Small intestine (tissue), 7 donors: ENCODE data around the gene KAT8. TPM values are rescaled to one million over a fixed set of nuclear protein-coding genes. Genes with fewer than 3 reads are reported as not detected.
"Not testable (repeated sequence)": the region's sequence is repeated elsewhere in the genome, so short reads cannot be mapped to it uniquely, and the experiment has no call there.

Experiments
- DNase-seq, 2 donors: peaks; one replicate each; pipeline versions ENCODE4 v3.0.0 to v3.0.0-alpha.2; 2013
- FAIRE-seq: peaks from 2 replicates; lab custom pipeline; 2012; peaks lifted over from hg19 to GRCh38; lab: Jason Lieb, UNC
- H3K27ac ChIP-seq, 3 donors: one replicate each; pipeline ENCODE4 v1.5.1; 2013; ENCODE audit warnings: low read length in 2 of 3, mild to moderate bottlenecking in 2 of 3, control low read depth in 1 of 3, inconsistent platforms in 1 of 3, low read depth in 1 of 3, moderate library complexity in 1 of 3
- H3K27me3 ChIP-seq, 3 donors: one replicate each; pipeline ENCODE4 v1.6.1; 2013; ENCODE audit warnings: low read length in 3 of 3, inconsistent platforms in 1 of 3; ENCODE audit not compliant: control insufficient read depth in 3 of 3, insufficient read depth in 3 of 3
- H3K36me3 ChIP-seq, 3 donors: one replicate each; pipeline ENCODE4 v1.6.1; 2013; ENCODE audit warnings: low read length in 3 of 3, inconsistent platforms in 1 of 3, low read depth in 1 of 3, mild to moderate bottlenecking in 1 of 3, moderate library complexity in 1 of 3; ENCODE audit not compliant: control insufficient read depth in 3 of 3, insufficient read depth in 2 of 3
- H3K4me1 ChIP-seq, 3 donors: one replicate each; pipeline ENCODE4 v1.6.1; 2013; ENCODE audit warnings: low read length in 2 of 3, inconsistent platforms in 1 of 3, low read depth in 1 of 3, mild to moderate bottlenecking in 1 of 3, moderate library complexity in 1 of 3; ENCODE audit not compliant: control insufficient read depth in 3 of 3, insufficient read depth in 2 of 3
- H3K4me3 ChIP-seq, 3 donors: one replicate each; pipeline ENCODE4 v1.5.1; 2013; ENCODE audit warnings: low read length in 3 of 3, control low read depth in 1 of 3, inconsistent platforms in 1 of 3, low read depth in 1 of 3, mild to moderate bottlenecking in 1 of 3, moderate library complexity in 1 of 3
- H3K9me3 ChIP-seq, 2 donors: one replicate each; pipeline ENCODE4 v1.6.1; 2013; ENCODE audit warnings: low read depth in 1 of 2, low read length in 1 of 2; ENCODE audit not compliant: control insufficient read depth in 2 of 2, insufficient read depth in 1 of 2
- whole genome bisulfite sequencing, 3 donors: extraction: QIAGEN DNeasy Blood & Tissue Kit; methylation state at CpG; one replicate each; pipeline ENCODE4 v1.1.7; 2013; 5-methylcytosine and 5-hydroxymethylcytosine counted together
- polyA plus RNA-seq, 4 donors: library from polyadenylated mRNA; stranded (reverse) in 3 of 4; unstranded in 1 of 4; fragments of 200-250 nt in 3 of 4; fragments of 120-200 nt in 1 of 4; gene quantifications; one replicate each; pipeline versions ENCODE4 v1.2.1 to v1.2.3, GENCODE V29; 2013
- donor health status: healthy with polysubstance abuse.
- donor health status: control.
- donor health status: control.
- donor health status: Bipolar disorder and iron deficiency.
- donor health status: healthy.

KAT8 gene
- polyA plus RNA-seq, 4 donors, result 43.7 to 57.1 (median 44.0) TPM

- H3K36me3 ChIP-seq, result no peaks in the 10 kb centered on the region
- no peak for FAIRE-seq
- H3K4me1 ChIP-seq, result peaks cover 0 to 8% (median 0%) of the 10 kb centered on the region in 3 donors
- no peak overlapping the region for H3K27ac ChIP-seq
- H3K9me3 ChIP-seq, result no peaks in the 10 kb centered on the region
- 8 to 33% (median 32%) methylated on average over 27 to 40 of the region's 40 CpGs for WGBS, 3 donors
- peak; percentile 87 to 88 for DNase-seq
- H3K4me3 ChIP-seq, result peak overlapping the region in 2 of 3 donors; percentile 16 to 21
- peaks cover 0 to 8% (median 0%) of the 10 kb centered on the region in 3 donors for H3K27me3 ChIP-seq
Measured at GRCh38 chr16:31148281-31148728, 30.8 kb downstream of the KAT8 start.

- Histone ChIP-seq H3K27ac (no peak overlapping the region), H3K9me3 (no peaks in the 10 kb centered on the region), H3K4me1 (peaks cover 0 to 8% (median 0%) of the 10 kb centered on the region in 3 donors), H3K36me3 (no peaks in the 10 kb centered on the region), H3K27me3 (peaks cover 0 to 8% (median 0%) of the 10 kb centered on the region in 3 donors), H3K4me3 (no peak overlapping the region)
- FAIRE-seq (no peak), DNase-seq (no peak)
- 84 to 86% (median 85%) methylated on average over 22 to 25 of the region's 25 CpGs for WGBS, 3 donors
Measured at GRCh38 chr16:31148896-31149295, 31.4 kb downstream of the KAT8 start.

GRCh38 chr16:31149332-31149731, 31.9 kb downstream of the KAT8 start:
- no peaks in the 10 kb centered on the region for H3K36me3 ChIP-seq
- no peaks in the 10 kb centered on the region for H3K9me3 ChIP-seq
- FAIRE-seq (no peak), DNase-seq (no peak)
- no peak overlapping the region for H3K4me3 ChIP-seq
- no peak overlapping the region for H3K27ac ChIP-seq
- 76 to 84% (median 79%) methylated on average over 5 of the region's 5 CpGs for WGBS, 3 donors
- peaks cover 0 to 8% (median 0%) of the 10 kb centered on the region in 3 donors for H3K27me3 ChIP-seq
- H3K4me1 ChIP-seq, result peaks cover 0 to 8% (median 0%) of the 10 kb centered on the region in 3 donors

- no peak within 1 kb of the TSS for H3K4me3 ChIP-seq
- no peaks in the 10 kb centered on the region for H3K36me3 ChIP-seq
- peak in 1 of 2 donors; percentile 24 for DNase-seq
- FAIRE-seq, result no peak
- WGBS, 3 donors, result 65 to 81% (median 69%) methylated on average over 11 of the region's 11 CpGs
- peaks cover 0 to 8% (median 0%) of the 10 kb centered on the region in 3 donors for H3K27me3 ChIP-seq
- no peak within 1 kb of the TSS for H3K27ac ChIP-seq
- peaks cover 0 to 8% (median 0%) of the 10 kb centered on the region in 3 donors for H3K4me1 ChIP-seq
- H3K9me3 ChIP-seq, result no peaks in the 10 kb centered on the region
Measured at GRCh38 chr16:31149894-31150890, 32.7 kb downstream of the KAT8 start, which contains the start of gene PRSS36. PRSS36 (minus strand) TSS chr16:31150066; CDS start chr16:31150035, 31 bp downstream.

GRCh38 chr16:31150976-31151375, 33.5 kb downstream of the KAT8 start:
- not testable (repeated sequence) for H3K27me3 ChIP-seq, H3K4me1 ChIP-seq, DNase-seq, FAIRE-seq, H3K9me3 ChIP-seq, H3K27ac ChIP-seq, H3K36me3 ChIP-seq, H3K4me3 ChIP-seq
- 78 to 86% (median 83%) methylated on average over 6 of the region's 6 CpGs for WGBS, 3 donors

GRCh38 chr16:31157136-31157535, 39.7 kb downstream of the KAT8 start:
- Histone ChIP-seq H3K27ac (no peak overlapping the region), H3K27me3 (no peaks in the 10 kb centered on the region), H3K9me3 (no peaks in the 10 kb centered on the region), H3K36me3 (no peaks in the 10 kb centered on the region), H3K4me3 (no peak overlapping the region), H3K4me1 (no peaks in the 10 kb centered on the region)
- no peak for FAIRE-seq
- DNase-seq, result no peak
- whole genome bisulfite sequencing, 3 donors, result 43 to 46% (median 43%) methylated on average over 8 of the region's 8 CpGs

- no peak for FAIRE-seq
Measured at GRCh38 chr16:31167315-31167714, 49.9 kb downstream of the KAT8 start.

GRCh38 chr16:31168848-31169247, 51.4 kb downstream of the KAT8 start:
- Histone ChIP-seq H3K27me3 (no peaks in the 10 kb centered on the region), H3K27ac (no peak overlapping the region), H3K4me1 (peaks cover 2 to 5% (median 2%) of the 10 kb centered on the region in 3 donors), H3K36me3 (no peaks in the 10 kb centered on the region), H3K4me3 (no peak overlapping the region), H3K9me3 (no peaks in the 10 kb centered on the region)
- DNase-seq, result no peak
- no peak for FAIRE-seq
- WGBS, 3 donors, result 44 to 68% (median 68%) methylated on average over 2 of the region's 2 CpGs

More at GRCh38 chr16:31167315-31167714, 49.9 kb downstream of the KAT8 start:
- Histone ChIP-seq H3K27ac (no peak overlapping the region), H3K4me1 (peaks cover 2 to 5% (median 2%) of the 10 kb centered on the region in 3 donors), H3K9me3 (no peaks in the 10 kb centered on the region), H3K27me3 (no peaks in the 10 kb centered on the region), H3K4me3 (no peak overlapping the region), H3K36me3 (no peaks in the 10 kb centered on the region)
- no peak for DNase-seq
- WGBS, 3 donors, result 89 to 94% (median 93%) methylated on average over 8 of the region's 8 CpGs
